Ureter (tissue), 1 donor: ENCODE measurements around the gene DOCK1. TPM values are rescaled to one million over a fixed set of nuclear protein-coding genes. Genes with fewer than 3 reads are reported as not detected.

Experiments used
- DNase-seq: peaks from one replicate; pipeline ENCODE4 v3.0.0-alpha.2; 2020; ENCODE audit warnings: low spot score
- total RNA-seq: library from RNA; stranded (reverse); gene quantifications from one replicate; pipeline ENCODE4 v1.2.4, GENCODE V29; 2023
- donor health status: DM: yes; HTN: yes; CAD: no.

The DOCK1 gene
- total RNA-seq, 1 donor from 2014 or later: 97.7 TPM

GRCh38 chr10:127310923-127311322, 405.7 kb downstream of the DOCK1 start:
- DNase-seq: no peak

DNA sequence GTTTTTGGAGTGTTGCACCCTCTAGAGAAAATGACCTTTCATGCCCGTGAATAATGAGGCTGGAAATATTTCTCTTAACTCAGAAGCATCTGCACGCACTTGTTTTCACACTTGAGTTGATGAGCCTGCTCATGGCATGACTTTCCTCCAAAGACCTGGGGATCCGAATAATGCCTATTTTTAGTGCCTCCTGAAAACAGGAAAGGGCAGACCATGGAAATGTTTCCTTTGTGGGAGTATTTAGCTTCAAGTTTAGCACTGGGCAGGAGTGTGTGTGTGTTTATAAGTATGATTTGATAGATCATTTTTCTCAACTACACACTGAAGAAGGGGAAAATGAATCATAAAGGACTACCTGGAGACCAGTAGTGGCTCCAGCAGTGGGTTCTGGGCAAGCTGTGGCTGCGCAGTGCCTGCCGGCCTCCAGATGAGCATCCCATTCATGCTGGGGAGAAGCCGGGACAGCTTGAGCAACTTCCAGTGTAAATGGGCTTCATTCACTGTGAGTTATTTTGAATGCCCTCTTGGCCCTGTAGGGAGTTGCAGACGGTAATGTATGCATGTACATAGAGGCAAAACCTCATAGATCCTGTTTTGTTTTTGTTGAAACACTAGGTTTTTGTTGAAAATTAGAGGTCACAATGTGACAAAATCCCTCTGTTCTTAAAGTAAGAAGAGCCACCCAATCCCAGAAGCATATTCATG, 408.9 kb downstream of the DOCK1 start:
- DNase-seq: no peak

GRCh38 chr10:127314797-127315196, 409.6 kb downstream of the DOCK1 start:
- DNase-seq: no peak

DNA sequence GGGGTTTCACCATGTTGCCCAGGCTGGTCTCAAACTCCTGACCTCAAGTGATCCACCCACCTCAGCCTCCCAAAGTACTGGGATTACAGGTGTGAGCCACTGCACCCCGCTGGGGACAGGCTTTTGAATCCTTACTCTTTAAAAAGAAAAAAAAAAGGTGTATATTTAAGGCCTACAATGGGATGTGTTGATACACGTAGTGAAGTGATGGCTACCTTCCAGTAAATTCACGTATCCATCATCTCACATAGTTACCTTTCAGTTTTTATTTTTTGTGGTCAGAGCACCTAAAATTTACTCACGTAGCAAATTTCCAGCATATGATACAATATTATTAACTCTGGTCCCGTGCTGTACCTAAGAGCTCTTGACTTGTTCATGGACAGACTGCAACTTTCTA, 410.7 kb downstream of the DOCK1 start:
- DNase-seq: no peak

GRCh38 chr10:127318396-127318795, 413.2 kb downstream of the DOCK1 start:
- no peak for DNase-seq

DNA sequence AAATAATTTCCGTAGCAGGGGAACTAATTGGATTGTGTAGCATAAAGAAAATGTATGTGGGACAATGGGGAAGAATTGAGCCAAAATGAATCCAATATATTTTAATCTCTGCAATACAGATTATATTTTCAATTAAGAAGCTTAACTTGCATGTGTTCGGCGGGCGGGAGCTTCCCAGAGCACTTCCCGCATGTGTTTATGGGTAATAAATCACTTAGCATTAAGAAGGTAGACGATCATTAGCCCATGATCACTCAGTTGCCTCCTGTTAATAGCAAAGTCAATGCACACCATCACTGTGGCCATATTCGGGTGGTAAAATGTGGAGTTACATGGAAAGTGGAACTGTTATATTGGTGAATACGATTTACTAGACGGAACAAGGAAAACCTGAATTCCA, 414.0 kb downstream of the DOCK1 start:
- DNase-seq: no peak

GRCh38 chr10:127319691-127320090, 414.5 kb downstream of the DOCK1 start:
- DNase-seq: no peak

- DNase-seq: no peak
Observed at GRCh38 chr10:127320176-127320575, 414.9 kb downstream of the DOCK1 start.

DNA sequence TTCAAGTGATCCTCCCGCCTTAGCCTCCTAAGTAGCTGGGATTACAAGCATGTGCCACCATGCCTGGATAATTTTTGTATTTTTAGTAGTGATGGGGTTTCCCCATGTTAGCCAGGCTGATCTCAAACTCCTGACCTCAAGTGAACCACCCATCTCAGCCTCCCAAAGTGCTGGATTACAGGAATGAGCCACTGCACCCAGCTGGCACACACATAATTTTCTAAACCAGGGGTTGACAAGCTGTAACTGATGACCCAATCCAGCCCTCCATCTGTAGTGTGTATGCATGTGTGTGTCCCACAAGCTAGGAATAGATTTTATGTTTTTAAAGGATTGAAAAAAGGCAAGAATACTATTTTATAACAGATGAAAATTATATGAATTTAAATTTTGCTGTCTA, 417.1 kb downstream of the DOCK1 start:
- no peak for DNase-seq

- no peak for DNase-seq
Observed at GRCh38 chr10:127325506-127325905, 420.3 kb downstream of the DOCK1 start.

- no peak for DNase-seq
Observed at GRCh38 chr10:127326883-127327282, 421.7 kb downstream of the DOCK1 start.

GRCh38 chr10:127331696-127332095, 426.5 kb downstream of the DOCK1 start:
- DNase-seq: no peak

DNA sequence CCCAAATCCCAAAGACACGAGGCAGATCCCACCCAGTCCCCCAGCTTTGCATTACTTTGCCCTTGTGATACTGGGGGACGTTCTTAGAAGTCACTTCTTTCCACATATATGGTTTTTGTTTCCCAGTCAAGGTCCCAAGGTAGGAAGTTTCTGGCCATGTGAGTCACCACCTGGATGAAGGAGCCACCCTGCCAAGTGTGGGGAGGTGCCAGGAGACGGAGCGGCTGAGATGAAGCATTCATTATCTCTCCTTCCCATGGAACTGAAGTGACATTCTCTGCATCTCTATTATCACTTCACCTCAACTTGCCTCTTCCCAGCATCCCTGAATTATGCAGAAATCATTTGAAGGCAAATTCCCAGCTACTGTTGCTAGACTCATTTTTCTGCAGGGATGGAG, 427.4 kb downstream of the DOCK1 start:
- no peak for DNase-seq

GRCh38 chr10:127337801-127338200, 432.6 kb downstream of the DOCK1 start:
- DNase-seq: no peak

DNA sequence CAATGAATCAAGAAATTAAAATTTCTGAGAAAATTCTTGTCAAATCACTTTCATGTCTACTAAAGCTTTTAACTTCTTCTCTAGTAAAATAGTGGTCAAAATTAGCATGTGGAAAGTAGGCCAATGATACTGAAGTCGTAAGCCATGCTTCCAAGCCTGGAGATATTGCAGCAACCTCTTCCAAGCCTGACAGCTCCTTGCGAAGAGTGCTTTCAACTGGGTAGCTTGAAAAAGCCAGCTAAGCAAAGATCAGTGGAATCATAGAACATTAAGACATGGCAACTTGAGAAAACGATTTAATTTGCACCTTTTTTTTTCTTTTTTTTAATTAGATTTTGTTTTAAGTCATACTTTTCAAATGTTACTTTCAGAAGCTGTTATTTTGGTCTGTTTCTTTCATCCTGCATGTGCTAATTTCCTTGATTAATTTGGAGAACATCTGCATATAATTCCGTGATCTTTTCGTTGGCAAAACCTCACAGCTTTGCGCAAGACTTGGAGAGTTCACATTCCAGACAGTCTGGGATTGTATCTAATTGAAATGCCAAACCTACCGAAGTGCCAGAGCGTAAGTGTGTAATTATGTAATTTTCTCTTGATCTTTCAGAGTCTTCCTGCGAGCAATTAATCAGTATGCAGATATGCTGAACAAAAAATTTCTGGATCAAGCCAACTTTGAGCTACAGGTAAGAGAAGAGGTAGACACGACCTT, 433.3 kb downstream of the DOCK1 start:
- DNase-seq: no peak

DNA sequence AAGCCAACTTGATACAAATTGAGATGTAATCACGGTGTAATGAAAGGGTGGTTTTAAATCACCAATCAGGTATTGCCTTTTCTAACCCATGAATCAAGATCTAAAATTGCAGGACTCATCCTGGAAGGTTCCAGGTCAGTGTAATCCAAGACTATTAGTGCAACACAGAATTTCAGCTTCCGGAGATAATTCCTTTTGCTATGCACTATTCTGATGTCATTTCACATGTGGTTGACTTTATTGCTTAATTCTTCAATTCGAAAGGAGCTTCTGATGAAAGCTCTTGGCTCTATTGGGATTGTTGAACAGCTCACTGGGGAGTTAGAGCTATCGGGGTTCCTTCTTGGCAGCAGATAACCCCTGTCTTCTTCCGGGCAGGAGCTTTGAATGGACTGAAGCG, 438.6 kb downstream of the DOCK1 start:
- no peak for DNase-seq

DNA sequence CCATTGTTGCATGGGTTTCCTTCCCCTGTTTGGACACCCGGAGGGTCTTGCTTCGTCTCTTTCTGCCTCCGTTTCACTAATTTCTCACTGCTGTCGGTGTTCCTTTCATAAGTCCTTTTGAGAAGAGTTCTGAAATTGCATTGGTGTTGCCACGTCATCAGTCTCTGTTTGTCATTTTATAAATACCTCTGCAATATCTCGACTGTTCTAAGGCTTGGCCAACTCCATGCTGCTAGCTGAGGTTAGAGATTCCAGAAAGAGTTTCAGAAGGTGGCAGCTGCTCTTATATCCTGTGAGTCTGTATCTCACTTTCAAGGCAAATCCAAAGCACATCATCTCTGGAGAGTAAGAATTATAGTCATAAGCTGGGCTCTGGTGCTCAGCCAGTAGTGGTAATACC, 439.1 kb downstream of the DOCK1 start:
- no peak for DNase-seq

- no peak for DNase-seq
Observed at GRCh38 chr10:127345231-127345965, 440.2 kb downstream of the DOCK1 start.

GRCh38 chr10:127346604-127347003, 441.4 kb downstream of the DOCK1 start:
- no peak for DNase-seq

DNA sequence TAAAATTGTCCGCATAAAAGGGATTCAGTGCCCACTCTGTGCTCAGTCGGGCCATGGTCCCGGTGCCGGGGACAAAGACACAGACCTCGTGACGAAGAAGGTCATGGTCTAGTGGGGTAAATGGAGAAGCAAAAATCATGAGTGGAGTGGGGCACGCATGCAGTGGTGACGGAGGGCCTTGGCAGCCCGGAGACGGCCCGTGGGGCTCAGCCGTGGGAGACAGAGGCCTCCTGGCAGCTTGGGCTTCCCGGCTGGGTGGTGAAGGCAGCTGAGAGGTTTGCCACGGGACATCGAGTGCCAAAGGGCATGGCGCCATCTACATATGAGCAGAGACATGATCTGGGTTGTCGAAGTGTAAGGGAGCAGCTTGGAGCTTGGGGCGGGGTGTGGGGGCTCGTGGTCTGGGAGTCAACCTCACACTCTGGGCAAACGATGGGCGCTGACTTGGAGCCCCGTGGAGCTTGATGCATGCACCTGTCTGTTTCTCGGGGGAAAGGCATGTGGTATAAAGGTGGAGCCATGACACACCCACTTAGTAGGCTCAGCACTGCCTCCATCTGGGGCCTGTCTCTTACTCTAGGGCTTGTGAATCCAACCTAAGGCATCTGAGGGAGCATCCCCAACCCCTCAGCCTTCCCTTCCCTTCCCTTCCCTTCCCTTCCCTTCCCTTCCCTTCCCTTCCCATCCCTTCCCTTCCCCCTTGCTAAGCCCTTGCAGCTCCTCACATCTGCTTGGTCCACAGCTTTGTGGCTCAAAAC, 442.2 kb downstream of the DOCK1 start:
- DNase-seq: no peak

- DNase-seq: no peak
Observed at GRCh38 chr10:127349737-127350136, 444.5 kb downstream of the DOCK1 start.

DNA sequence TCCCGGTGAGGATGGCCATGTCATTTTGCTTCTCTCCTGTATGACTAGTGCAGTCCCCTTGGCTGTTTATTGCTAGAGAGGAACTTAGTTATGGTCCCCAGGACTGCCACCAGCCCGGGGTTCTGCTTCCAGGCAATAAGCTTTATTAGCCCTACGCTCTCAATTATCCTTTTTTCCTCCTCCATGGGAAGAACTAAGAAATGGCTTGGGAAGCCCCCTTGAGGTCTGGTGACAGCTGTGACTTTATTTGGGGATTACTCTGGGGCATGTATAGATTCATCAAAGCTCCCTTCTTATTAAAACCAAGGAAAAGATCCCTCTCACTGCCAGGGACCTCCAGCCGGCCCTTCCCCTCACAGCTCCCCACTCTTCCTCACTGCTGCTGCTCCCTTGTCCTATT, 446.3 kb downstream of the DOCK1 start:
- DNase-seq: no peak
